Bone marrow (tissue), 2 donors: ENCODE data around the gene GPC3.

Source experiments
- DNase-seq, 2 donors: peaks; one replicate each; lab custom pipeline; 2025; lab: John Stamatoyannopoulos, UW

Gene GPC3

DNA sequence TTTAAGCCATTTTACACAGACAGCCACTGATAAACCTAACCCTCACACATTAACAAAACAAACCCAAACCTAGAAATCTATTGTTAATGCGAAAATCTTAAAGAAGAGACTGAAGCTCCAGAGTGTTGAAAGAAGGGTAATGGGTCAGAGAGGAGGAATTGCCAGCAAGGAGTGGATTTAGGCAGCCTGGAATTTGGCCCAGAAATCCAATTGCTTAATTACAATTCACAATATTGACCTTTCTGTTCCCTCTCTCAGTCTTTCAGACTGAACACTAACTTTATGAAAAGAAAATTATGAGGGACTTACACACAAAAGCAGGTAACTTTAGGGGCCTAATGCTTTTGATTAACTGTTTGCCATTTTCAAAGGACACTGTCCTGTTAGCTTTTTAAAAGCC, 384.9 kb downstream of the GPC3 start:
- DNase-seq = no peak

DNA sequence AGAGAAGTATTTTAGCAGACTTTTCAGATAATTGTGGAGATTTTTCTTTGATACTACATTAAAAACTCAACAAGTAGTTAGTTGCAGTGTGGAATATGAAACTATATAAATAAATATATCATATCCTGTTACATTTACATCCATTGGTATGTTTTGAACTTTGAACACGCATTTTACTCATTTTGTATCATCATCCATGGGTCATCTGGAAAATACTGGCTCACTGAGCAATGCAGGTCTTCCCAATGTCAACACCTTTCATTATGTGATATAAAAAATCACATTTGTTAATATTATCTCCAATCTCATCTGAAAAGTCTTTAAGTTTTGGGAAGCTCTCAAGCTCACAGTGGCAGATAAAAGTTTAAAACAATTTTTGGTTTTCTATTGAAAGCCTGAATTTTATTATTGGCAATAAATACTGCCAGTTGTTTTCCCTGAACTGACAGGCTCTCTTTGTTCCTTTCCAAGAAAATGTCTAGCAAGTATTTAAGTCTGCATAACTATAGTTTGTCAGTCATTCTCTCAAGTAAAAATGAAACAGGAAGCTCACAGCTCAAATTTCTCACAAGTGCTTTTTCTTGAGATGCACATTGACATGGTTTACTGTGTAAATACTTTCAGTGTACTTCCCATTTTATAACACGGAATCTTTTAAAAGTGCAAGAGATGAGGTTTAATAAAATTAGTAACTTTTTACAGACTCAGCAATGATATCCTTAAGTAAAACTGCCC, 386.6 kb downstream of the GPC3 start:
- no peak for DNase-seq

DNA sequence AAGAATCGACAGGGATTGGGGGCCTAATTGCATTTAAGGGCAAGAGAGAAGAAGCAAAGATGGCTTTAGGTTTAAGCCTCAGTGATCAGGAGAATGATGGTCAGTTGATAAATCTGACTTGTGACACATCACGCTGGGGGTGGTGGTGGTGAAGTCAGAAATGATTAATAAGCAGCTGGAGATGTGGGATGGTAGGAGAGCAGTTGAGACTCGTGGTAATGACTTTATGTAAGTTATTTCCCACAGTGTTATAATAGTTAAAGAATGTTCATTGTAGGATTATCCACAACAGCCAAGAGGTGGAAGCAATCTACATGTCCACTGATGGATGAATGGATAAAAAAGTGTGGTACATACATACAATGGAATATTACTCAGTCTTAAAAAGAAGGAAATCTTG, 391.2 kb downstream of the GPC3 start:
- no peak for DNase-seq

DNA sequence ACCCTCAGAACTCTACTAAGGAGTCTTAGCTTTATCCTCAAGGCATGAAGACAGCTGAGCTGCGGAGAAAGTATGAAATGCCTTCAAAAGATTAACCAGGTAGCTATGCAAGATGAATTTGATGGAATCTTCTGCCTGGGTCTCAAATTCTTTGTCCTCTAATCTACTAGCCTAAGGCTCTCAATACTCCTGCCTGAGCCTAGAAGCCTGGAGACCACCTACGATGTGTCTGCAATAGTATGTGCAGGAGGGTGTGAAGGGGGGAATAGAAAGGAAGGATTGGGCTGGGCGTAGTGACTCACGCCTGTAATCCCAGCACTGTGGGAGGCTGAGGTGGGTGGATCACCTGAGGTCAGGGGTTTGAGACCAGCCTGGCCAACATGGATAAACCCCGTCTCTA, 391.9 kb downstream of the GPC3 start:
- DNase-seq = no peak

DNA sequence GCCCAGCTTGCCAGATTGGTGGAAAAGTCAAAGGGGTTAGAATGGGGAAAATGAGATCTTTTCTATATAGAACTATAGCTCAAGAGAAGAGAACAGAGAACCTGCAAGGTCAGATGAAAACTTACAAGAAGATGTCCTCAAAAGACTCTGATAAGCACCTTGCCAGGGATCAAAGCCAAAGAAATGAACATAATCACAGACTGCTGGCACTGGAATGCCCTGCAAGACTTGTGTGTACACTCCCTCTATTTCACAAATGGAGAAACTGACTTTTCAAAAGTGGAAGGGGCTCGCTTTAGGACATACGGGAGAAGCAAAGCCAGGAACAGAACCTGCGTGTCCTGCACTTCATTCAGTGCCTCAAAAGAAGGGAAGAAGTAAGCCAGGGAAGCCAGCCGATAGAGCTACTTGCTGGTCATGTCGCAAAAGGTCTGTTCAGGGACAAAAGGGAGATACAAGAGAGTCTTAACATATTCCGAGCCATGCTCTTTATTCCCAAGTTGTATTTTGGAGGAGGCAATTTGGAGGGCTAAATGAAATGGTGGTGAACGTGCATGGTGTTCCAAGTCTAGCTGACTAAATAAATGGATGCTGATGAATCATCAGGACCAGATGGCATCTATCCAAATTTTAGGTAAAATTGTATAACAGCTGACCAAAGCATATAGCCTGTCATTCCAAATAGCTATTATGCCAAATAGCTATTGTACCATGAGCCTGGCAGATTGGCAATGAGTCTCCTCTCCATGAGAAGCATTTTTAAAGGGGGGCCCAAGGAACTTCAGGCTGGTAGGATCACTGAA, 394.5 kb downstream of the GPC3 start:
- DNase-seq = no peak

DNA sequence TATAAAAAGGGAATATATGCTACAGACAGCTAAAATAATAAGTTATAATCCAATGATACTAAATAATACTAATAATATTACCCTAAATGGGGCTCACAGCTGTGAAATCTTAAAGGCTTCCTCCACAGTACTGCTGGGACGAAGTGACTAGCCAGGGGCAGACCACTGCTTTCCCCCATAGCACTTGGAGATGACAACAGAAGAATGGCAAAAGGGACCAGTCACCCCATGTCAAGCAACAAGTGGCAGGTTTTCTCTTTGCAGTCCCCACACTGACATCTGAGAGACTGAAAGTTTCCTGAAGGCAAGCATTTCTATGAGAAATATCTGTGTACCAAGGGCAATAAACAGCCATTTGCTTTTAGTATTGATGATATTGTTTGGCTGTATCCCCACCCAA, 396.6 kb downstream of the GPC3 start:
- no peak for DNase-seq

DNA sequence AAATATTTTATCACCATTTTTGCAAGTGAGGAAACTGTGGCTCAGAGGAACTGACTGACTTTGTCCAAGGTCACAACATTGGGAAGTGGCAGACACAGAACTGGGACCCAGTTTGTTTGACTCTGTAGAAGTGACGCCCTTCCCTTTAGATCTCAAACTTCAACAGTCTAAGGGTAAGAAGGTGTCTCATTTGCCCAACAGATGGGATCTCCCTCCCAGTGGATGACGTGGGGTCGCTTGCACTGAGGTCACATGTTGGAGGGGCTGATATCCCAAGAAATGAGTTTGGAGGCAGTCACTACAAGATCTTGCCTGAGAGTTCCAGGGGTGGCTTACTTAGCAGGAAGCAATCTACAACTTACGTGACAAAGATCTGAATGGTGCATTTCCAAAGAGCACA, 397.6 kb downstream of the GPC3 start:
- no peak for DNase-seq

DNA sequence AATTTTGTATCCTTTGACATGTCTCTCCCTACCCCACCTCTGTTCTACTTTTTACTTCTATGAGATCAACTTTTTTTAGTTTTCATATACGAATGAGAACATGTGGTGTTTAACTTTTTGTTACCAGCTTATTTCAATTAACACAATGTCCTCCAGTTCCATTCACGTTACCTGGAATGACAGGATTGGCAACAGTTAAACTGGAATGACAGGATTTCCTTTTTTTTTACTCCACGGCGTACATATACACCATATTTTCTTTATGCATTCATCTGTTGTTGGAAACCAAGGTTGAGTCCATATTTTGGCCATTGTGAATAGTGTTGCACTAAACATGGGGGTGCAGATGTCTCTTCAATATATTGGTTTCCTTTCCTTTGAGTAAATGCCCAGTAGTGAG, 398.3 kb downstream of the GPC3 start:
- DNase-seq = no peak

DNA sequence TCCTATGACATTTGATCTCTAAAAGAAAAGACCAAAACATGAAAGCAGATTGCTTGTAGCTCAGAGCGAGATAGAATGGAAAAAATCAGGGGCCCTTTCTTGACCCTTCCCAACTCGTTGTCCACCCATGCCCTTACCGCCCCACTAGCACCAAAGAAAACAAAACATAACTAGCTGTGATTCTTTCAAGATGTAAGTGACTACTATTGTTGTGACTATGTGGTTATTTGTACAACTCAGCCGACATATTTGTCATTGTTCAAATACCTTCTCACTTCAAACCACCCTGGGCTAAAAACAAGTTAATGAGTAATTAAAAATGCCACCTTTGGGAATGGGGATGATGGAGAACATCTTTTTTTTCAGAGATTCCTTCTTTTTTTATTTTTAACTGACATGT, 399.0 kb downstream of the GPC3 start:
- no peak for DNase-seq

DNA sequence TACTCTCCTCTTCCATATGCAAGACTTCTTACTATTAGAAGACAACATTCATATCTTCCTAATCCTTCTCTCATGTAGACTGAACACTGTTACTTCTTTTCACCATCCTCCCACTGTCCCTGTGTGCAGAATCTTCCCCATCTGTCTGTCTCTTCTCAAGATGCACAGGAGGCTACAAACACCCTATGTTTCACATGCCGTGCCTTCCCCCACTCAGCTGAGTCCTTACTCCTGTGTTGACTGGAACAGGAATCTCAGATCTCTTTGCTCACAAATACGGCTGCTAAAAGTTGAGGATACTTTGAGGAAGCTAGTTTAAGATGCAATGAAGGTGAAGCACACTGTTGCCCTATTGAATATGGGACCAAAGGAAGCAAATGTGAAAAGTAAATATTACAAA, 401.6 kb downstream of the GPC3 start:
- no peak for DNase-seq

DNA sequence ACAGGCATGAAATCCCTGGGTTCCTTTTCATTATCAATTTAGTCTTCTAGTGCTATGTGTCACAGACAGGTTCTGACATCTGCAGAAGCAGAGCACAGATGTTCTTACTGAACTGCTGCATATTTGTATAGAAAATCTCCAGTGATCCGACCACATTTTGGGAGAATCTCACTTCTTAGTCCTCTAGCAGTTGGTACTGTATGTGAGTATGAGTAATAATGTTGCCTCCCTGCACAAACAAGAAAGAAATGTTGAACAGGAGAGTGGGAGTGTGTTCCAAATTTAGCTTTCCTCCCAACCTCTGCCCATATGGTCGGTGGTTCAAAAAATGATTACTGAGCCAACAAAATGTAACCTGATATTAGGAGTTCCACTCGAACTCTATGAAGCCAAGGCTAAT, 404.8 kb downstream of the GPC3 start:
- DNase-seq = no peak

DNA sequence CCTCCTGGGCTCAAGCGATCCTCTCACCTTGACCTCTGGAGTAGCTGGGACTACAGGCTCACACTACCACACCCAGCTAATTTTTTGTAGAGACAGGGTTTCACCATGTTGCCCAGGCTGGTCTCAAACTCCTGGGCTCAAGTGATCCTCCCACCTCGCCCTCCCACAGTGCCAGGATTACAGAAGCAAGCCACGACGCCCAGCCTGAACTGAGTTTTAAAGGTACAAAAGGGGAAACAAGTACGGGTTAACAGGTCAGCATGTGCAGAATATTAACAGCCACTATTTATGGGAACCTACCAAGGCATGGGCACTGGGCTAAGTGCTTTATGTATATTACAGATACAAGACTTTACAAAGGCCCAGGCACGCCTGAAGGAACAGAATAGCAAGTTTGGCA, 405.8 kb downstream of the GPC3 start:
- no peak for DNase-seq

DNA sequence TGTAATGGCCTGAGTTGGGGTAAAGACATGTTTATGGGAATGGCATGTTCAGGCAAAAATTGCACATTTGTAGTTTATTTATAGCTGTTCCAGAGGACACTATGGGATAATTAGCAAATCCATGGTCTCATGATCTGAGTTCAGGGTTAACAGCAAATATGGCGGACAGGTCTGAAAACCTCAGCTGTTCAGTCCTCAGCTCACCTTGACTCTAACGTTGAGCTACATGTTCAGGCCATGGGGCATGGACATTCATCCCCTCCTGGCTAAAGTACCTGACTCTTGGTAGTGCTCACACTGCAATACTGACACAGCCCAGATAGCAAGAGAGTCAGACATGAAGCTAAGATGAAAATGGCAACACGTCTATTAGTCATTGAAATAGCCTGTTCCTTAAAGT, 408.5 kb downstream of the GPC3 start:
- DNase-seq = no peak

DNA sequence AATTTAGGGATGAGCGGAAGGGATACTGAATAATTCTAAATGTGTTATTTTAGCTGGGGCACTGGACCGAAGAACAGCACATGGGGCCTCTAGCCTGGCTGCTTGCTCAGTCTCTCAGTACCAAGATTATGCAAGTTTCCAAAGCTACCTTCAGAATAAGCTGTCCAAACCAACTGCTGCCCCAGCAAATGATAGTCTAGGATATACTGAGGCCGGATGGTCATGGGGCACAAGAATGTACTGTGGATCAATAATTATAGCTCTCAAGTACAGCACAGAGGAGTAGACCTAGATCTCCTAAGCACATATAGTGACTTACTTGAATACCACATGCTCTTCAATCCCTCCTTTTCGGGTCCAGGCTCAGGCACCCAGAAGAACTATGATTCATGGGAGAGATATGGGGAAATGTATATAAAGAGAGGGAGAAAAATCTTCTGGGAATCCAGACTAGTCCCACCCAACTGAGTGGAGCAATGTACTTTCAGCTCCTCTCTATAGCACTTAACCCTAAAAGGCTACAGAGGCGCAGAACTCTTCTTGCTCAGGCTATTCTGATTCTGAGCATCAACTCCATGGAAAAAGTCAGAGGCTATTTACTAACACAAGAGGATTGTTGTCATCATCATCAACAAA, 409.8 kb downstream of the GPC3 start:
- no peak for DNase-seq

DNA sequence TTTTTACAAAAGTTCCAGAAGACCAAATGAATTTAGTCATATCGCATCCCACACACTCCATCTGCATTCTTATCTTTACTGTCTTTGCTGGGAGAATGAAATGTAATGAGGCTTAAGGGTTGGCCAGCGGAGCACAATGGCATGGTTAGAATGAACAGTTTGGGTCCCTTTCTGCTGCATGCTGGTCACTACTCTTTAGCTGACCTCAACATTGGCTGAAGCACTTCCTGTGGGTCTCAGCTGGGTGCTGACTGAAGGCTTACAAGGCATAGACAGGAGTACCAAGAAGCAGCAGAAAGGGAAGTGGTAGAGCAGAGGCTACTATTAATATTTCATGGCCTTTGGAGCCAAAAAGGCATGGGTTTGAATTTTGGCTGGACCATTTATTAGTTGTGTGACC, 410.7 kb downstream of the GPC3 start:
- no peak for DNase-seq

DNA sequence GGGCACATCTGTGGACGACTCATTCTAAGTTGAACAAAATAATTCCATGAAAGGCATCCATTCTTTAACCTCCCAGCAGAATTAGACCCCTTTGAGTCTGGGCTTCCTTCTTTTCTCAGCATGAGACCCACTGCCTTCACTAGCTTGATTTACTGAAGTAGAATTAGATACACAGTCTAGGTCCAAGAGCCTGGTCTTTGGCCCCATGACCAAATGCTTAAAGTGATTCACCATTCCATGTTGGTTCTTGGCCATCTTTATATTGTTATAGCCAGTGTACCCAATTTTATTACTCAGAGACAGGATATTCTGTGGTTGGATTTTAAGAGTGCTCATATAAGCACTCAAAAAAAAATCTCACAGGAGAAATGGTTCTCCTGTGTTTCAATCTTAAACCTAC, 414.8 kb downstream of the GPC3 start:
- no peak for DNase-seq

DNA sequence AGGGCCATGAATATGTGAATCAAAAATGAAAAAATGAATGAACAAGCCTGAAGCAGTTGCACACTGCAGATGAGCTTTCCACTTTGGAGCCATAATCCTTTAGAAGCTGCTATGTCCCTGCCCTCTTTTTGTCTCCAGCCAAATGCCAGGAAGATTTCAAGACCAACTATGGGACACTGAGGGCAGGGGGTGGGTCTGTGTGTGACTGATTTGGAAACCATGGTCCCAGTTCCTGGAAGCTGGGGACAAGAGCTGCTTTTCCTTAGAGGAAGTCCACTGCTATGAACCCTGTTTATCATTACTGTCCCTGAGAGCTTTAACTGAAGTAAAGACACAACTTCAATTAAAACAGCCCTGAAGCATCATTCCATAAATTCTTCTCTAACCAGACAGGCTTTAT, 416.2 kb downstream of the GPC3 start:
- no peak for DNase-seq

DNA sequence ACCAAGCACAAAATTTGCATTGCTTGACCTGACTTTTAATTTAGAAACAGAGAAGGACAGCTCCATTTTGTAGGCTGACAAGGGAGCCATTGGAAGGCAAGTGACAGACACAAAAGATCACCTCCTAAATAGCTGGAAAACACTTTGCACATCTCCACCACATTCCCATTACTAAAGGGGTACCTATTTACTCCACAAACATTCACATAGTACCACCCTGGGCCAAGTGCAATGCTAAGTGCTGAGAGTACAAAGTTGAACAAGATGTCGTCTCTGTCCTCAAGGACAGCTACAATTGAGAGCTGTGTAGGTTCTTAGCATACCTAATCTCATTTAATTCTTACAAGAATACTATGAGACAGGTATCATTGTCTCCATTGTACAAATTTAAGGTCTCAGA, 417.3 kb downstream of the GPC3 start:
- no peak for DNase-seq

DNA sequence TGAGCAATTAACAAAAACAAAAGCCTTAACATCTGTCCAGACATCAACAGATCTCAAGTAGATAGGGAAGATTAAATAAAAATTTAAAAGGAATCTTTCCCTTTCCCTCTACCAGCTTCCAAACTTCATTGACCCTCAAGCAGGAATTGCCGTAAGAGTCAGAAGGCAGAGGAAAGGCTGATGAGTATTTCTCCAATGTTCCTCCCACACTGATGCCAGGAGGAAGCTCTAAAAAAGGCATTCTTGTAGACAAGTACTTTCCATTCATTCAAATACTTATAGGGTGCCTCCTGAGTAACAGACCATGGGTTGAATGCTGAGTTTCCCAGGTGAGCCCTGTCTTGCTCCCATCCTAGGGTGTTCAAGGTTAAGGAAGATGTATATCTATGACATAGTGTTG, 418.5 kb downstream of the GPC3 start:
- no peak for DNase-seq

DNA sequence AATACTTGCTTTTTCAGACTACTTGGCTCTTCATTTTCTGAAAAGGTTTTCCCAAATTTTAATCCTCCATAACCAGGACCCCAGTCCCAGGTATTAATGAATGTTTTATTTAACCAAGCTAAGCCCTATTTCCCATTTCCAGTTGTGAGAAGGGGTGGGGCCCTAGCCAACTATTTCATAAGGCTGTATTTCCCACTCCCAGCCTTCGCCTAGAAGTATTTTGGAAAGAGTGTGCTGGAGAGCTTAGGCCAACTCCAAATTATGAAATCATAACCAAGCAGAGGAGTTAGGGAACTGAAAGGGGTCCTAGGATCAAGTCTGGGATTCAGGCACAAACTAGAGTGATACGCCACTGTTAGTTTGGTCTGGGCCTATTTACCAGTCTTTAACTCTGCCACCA, 421.7 kb downstream of the GPC3 start:
- no peak for DNase-seq

DNA sequence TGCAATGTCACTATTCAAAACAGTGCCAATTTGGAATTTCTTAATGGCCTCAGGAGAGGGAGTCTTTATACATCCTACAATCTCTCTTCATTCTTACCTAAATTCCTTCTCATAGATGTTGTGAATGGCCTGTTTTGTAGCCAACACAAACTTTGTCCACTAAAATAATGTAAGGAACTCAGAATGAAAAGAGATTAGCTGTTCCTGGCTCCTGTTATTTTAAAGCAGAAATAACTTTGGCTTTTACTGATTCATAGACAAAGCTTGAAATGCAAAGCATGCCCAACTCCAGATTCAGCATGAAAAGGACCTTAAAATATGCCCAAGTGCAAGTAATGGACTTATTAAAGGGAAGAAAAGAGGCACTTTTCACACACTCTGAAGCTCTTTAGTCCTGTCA, 424.1 kb downstream of the GPC3 start:
- no peak for DNase-seq

DNA sequence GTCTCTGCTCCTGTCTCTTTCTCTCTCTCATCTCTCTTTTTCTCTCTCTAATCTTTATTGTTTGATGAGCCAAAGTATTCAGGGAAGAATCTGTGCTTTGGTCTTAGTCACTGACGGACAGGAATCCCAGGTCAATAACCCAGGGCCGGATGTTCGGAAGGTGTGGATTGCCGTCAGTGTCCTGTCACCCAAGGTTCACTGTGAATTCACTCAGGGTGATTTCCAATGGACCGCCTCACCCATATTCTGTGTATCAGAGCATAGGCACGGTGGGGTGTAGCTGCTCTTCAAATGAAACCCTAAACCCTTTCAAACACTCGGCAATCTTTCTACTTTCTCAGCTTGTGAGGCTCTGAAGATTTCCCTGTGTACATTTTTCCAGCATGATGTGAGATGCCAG, 425.5 kb downstream of the GPC3 start:
- no peak for DNase-seq

DNA sequence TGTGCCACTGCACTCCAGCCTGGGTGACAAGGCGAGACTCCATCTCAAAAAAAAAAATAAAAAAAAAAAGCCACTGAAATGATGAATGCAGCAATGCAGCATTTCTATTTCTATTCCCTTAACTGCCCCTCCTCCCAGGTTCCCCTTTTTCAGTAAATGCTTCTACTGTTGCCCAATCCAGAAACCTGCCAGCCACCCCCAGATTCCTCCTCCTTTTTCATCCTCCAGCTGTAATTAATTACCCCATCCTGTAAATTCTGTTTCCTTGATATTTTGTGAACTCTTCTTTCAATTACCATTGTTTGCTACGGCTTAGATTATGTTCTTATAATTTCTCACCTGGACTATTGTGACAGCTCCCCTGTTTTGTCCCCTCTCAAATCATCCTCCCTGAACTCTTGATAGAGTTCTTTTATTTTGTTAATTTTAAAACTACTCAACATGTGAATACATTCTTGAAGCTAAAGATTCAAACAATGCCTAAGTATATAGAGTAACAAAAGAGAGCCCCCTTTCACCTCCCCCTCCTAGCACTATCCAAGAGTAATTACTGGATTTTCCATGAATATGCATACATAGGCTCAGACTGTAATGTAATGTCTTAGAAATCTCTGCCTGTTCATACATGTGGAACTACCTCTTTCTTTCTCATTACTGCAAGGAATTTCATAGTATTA, 429.5 kb downstream of the GPC3 start:
- no peak for DNase-seq
